B cell (primary cell): ENCODE data around the gene INTS7.

Experiments
- EZH2 ChIP-seq: IDR thresholded peaks from 2 replicates; pipeline ENCODE4 v1.6.1; 2012; ENCODE audit warnings: borderline replicate concordance, low read depth, mild to moderate bottlenecking, moderate library complexity, low read length; ENCODE audit not compliant: insufficient read depth, poor library complexity, severe bottlenecking
- TF ChIP-seq, protein P1 (sequence below): fragments of 200-600 bp; IDR thresholded peaks from one replicate; pipeline ENCODE4 v1.8.0; 2022; ENCODE audit warnings: antibody characterized with exemption, mild to moderate bottlenecking

- TF ChIP-seq, protein P1, sequence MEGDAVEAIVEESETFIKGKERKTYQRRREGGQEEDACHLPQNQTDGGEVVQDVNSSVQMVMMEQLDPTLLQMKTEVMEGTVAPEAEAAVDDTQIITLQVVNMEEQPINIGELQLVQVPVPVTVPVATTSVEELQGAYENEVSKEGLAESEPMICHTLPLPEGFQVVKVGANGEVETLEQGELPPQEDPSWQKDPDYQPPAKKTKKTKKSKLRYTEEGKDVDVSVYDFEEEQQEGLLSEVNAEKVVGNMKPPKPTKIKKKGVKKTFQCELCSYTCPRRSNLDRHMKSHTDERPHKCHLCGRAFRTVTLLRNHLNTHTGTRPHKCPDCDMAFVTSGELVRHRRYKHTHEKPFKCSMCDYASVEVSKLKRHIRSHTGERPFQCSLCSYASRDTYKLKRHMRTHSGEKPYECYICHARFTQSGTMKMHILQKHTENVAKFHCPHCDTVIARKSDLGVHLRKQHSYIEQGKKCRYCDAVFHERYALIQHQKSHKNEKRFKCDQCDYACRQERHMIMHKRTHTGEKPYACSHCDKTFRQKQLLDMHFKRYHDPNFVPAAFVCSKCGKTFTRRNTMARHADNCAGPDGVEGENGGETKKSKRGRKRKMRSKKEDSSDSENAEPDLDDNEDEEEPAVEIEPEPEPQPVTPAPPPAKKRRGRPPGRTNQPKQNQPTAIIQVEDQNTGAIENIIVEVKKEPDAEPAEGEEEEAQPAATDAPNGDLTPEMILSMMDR: no peak
- TF ChIP-seq EZH2: no peak
Observed at GRCh38 chr1:211892577-211892976, 142.8 kb downstream of the INTS7 start.
